Colonic mucosa (tissue), 4 donors: ENCODE data around the gene COQ10A. TPM values are rescaled to one million over a fixed set of nuclear protein-coding genes. Genes with fewer than 3 reads are reported as not detected.

Source experiments
- DNase-seq: peaks from one replicate; pipeline ENCODE4 v3.0.0-alpha.2; 2020
- H3K27ac ChIP-seq: fragments of 200-600 bp; one replicate; pipeline ENCODE4 v1.8.0; 2021
- H3K27me3 ChIP-seq: fragments of 200-600 bp; one replicate; pipeline ENCODE4 v1.8.0; 2021
- H3K36me3 ChIP-seq: fragments of 200-600 bp; one replicate; pipeline ENCODE4 v1.8.0; 2021
- H3K4me1 ChIP-seq: fragments of 200-600 bp; one replicate; pipeline ENCODE4 v1.8.0; 2021; ENCODE audit warnings: mild to moderate bottlenecking
- H3K4me3 ChIP-seq: fragments of 200-600 bp; one replicate; pipeline ENCODE4 v1.8.0; 2021
- H3K9ac ChIP-seq, 2 donors: one replicate each; pipeline ENCODE4 v1.7.0; 2013; ENCODE audit warnings: control low read depth in 2 of 2, low read depth in 2 of 2, low read length in 2 of 2
- H3K9me3 ChIP-seq: fragments of 200-600 bp; one replicate; pipeline ENCODE4 v1.8.0; 2021
- CTCF ChIP-seq: fragments of 200-600 bp; IDR thresholded peaks from one replicate; pipeline ENCODE4 v1.8.0; 2022; ENCODE audit warnings: antibody characterized with exemption, mild to moderate bottlenecking
- intact Hi-C: fragments of 100-400 bp; cut with DNase I; formaldehyde crosslinking; loops from one replicate; pipeline ENCODE4 v1.14.1; 2022
- total RNA-seq, 2 donors: library from RNA; stranded (reverse); fragmentation: NEBNext Ultra II Directional in 1 of 2; extraction: Animal tissue kit (Norgen Biotek cat#: 25700) in 1 of 2; gene quantifications; one replicate each; pipeline ENCODE4 v1.2.1, GENCODE V29; 2021
- donor health status: healthy.
- donor health status: DM: no; HTN: no; CAD: no.
- donor health status: DM: no; HTN: no; CAD: no.

COQ10A gene
- total RNA-seq = 1 to 10 TPM; 4.2 to 4.5 TPM

GRCh38 chr12:56266693-56267442, at the start of gene COQ10A:
Gene COQ10A, plus strand, starts transcription at chr12:56266942. Its CDS starts 177 bp downstream, at chr12:56267119.
- Histone ChIP-seq H3K9ac (peak within 1 kb of the TSS; percentile 74 to 91), H3K27ac (peak within 1 kb of the TSS; percentile 95), H3K4me3 (peak within 1 kb of the TSS; percentile 75), H3K36me3 (no peaks in the 10 kb centered on the region), H3K4me1 (no peaks in the 10 kb centered on the region), H3K27me3 (no peaks in the 10 kb centered on the region), H3K9me3 (no peaks in the 10 kb centered on the region)
- peak; percentile 65 for TF ChIP-seq CTCF
- DNase-seq = peak; percentile 93
- intact Hi-C loops = no loop called here

- Histone ChIP-seq H3K9ac (no peak overlapping the region), H3K9me3 (no peaks in the 10 kb centered on the region), H3K4me1 (peaks cover 17% of the 10 kb centered on the region), H3K27me3 (no peaks in the 10 kb centered on the region), H3K36me3 (peaks cover 4% of the 10 kb centered on the region), H3K4me3 (no peak overlapping the region), H3K27ac (no peak overlapping the region)
- TF ChIP-seq CTCF = no peak
- intact Hi-C loops = loop anchor here (5.0 kb wide), 1 partner anchor 37 kb away; the partner anchor contains the start of gene ANKRD52
- no peak for DNase-seq
Observed at GRCh38 chr12:56219840-56220239, 46.9 kb upstream of the COQ10A start.

- Histone ChIP-seq H3K36me3 (no peaks in the 10 kb centered on the region), H3K4me3 (peak overlapping the region; percentile 60), H3K9ac (peak overlapping the region; percentile 90 to 93), H3K4me1 (peaks cover 20% of the 10 kb centered on the region), H3K9me3 (no peaks in the 10 kb centered on the region), H3K27ac (peak overlapping the region; percentile 92), H3K27me3 (no peaks in the 10 kb centered on the region)
- DNase-seq = no peak
- intact Hi-C loops = loop anchor here (5.0 kb wide), 1 partner anchor 37 kb away; the partner anchor contains the start of gene ANKRD52
- no peak for TF ChIP-seq CTCF
Observed at GRCh38 chr12:56220611-56221231, 46.0 kb upstream of the COQ10A start.

GRCh38 chr12:56221232-56221756, 45.4 kb upstream of the COQ10A start:
- DNase-seq = peak; percentile 53
- no peaks in the 10 kb centered on the region for H3K27me3 ChIP-seq
- H3K9ac ChIP-seq = peak overlapping the region; percentile 90 to 93
- TF ChIP-seq CTCF = no peak
- H3K4me3 ChIP-seq = peak overlapping the region; percentile 60
- H3K4me1 ChIP-seq = peaks cover 20% of the 10 kb centered on the region
- H3K9me3 ChIP-seq = no peaks in the 10 kb centered on the region
- H3K36me3 ChIP-seq = no peaks in the 10 kb centered on the region
- intact Hi-C loops = loop anchor here (5.0 kb wide), 1 partner anchor 36 kb away; the partner anchor contains the start of gene ANKRD52
- peak overlapping the region; percentile 92 for H3K27ac ChIP-seq

GRCh38 chr12:56221757-56222530, 44.8 kb upstream of the COQ10A start, which contains the start of gene RNF41:
Gene RNF41, minus strand, starts transcription at chr12:56221922. Its CDS starts 7,875 bp downstream, at chr12:56214047.
- H3K9ac ChIP-seq = peak within 1 kb of the TSS; percentile 90 to 93
- peak; percentile 99 for DNase-seq
- no peaks in the 10 kb centered on the region for H3K36me3 ChIP-seq
- peaks cover 20% of the 10 kb centered on the region for H3K4me1 ChIP-seq
- no peak for TF ChIP-seq CTCF
- intact Hi-C loops = loop anchor here (5.0 kb wide), 1 partner anchor 35 kb away; the partner anchor contains the start of gene ANKRD52
- H3K27me3 ChIP-seq = no peaks in the 10 kb centered on the region
- H3K9me3 ChIP-seq = no peaks in the 10 kb centered on the region
- H3K27ac ChIP-seq = peak within 1 kb of the TSS; percentile 92
- peak within 1 kb of the TSS; percentile 70 for H3K4me3 ChIP-seq
